NT2/D1 (cell line): ENCODE results near the gene FGFR1OP2.

Experiments used
- DNase-seq: peaks from one replicate; pipeline ENCODE4 v3.0.0-alpha.2; 2011; ENCODE audit warnings: low read depth, low spot score
- H3K27me3 ChIP-seq: 2 replicates; pipeline ENCODE4 v1.6.0; 2011; ENCODE audit warnings: mild to moderate bottlenecking; ENCODE audit not compliant: insufficient read length, insufficient read depth
- H3K36me3 ChIP-seq: 2 replicates; pipeline ENCODE4 v1.6.1; 2011; ENCODE audit warnings: mild to moderate bottlenecking, low read length, mixed read lengths; ENCODE audit not compliant: insufficient read depth, insufficient read length
- H3K4me1 ChIP-seq: 2 replicates; pipeline ENCODE4 v1.5.1; 2011; ENCODE audit not compliant: insufficient read depth, insufficient read length
- H3K4me3 ChIP-seq: 2 replicates; pipeline ENCODE4 v1.5.1; 2011; ENCODE audit warnings: low read depth; ENCODE audit not compliant: insufficient read length
- H3K9ac ChIP-seq: 2 replicates; pipeline ENCODE4 v1.6.0; 2011; ENCODE audit warnings: low read depth; ENCODE audit not compliant: insufficient read length
- H3K9me3 ChIP-seq: 2 replicates; pipeline ENCODE4 v1.5.1; 2011; ENCODE audit warnings: mild to moderate bottlenecking, low read length; ENCODE audit not compliant: insufficient read depth
- SUZ12 ChIP-seq: IDR thresholded peaks from 2 replicates; pipeline ENCODE4 v1.6.1; 2011; ENCODE audit not compliant: insufficient read length, insufficient read depth; ENCODE audit errors: extremely low read depth
- YY1 ChIP-seq: IDR thresholded peaks from 2 replicates; pipeline ENCODE4 v1.6.1; 2011; ENCODE audit not compliant: insufficient read length, insufficient read depth
- ZNF274 ChIP-seq: IDR thresholded peaks from 2 replicates; pipeline ENCODE4 v1.6.1; 2011; ENCODE audit warnings: mild to moderate bottlenecking, low read depth, low read length

The FGFR1OP2 gene

GRCh38 chr12:27012982-27013255 is 74.6 kb downstream of the FGFR1OP2 start:
- H3K4me1 ChIP-seq, result peaks cover under 1% of the 10 kb centered on the region
- H3K36me3 ChIP-seq, result peaks cover 6% of the 10 kb centered on the region
- H3K9ac ChIP-seq, result no peak overlapping the region
- TF ChIP-seq SUZ12, result no peak
- no peak for TF ChIP-seq ZNF274
- no peak for TF ChIP-seq YY1
- no peaks in the 10 kb centered on the region for H3K27me3 ChIP-seq
- H3K4me3 ChIP-seq, result peak overlapping the region; percentile 82
- no peak for DNase-seq
- H3K9me3 ChIP-seq, result no peaks in the 10 kb centered on the region

- Histone ChIP-seq H3K9ac (peak overlapping the region; percentile 66), H3K27me3 (no peaks in the 10 kb centered on the region), H3K9me3 (no peaks in the 10 kb centered on the region), H3K4me1 (peaks cover 2% of the 10 kb centered on the region), H3K4me3 (peak overlapping the region; percentile 82), H3K36me3 (peaks cover 6% of the 10 kb centered on the region)
- no peak for TF ChIP-seq YY1
- TF ChIP-seq SUZ12, result no peak
- no peak for TF ChIP-seq ZNF274
- no peak for DNase-seq
Measured at GRCh38 chr12:27013611-27014084, 75.4 kb downstream of the FGFR1OP2 start.

- Histone ChIP-seq H3K4me3 (peak within 1 kb of the TSS; percentile 82), H3K36me3 (peaks cover 6% of the 10 kb centered on the region), H3K9me3 (no peaks in the 10 kb centered on the region), H3K27me3 (no peaks in the 10 kb centered on the region), H3K9ac (peak within 1 kb of the TSS; percentile 66), H3K4me1 (peaks cover 2% of the 10 kb centered on the region)
- DNase-seq, result peak; percentile 99
- TF ChIP-seq SUZ12, result no peak
Measured at GRCh38 chr12:27014085-27014858, 76.0 kb downstream of the FGFR1OP2 start, which contains the start of gene TM7SF3. TSS of gene TM7SF3 (minus strand) at chr12:27014384. CDS start at chr12:27014168, 216 bp downstream.

- no peak for TF ChIP-seq ZNF274
- TF ChIP-seq SUZ12, result no peak
- TF ChIP-seq YY1, result no peak
- Histone ChIP-seq H3K9me3 (no peaks in the 10 kb centered on the region), H3K4me3 (peak overlapping the region; percentile 82), H3K4me1 (peaks cover 2% of the 10 kb centered on the region), H3K9ac (peak overlapping the region; percentile 23), H3K36me3 (peaks cover 6% of the 10 kb centered on the region), H3K27me3 (no peaks in the 10 kb centered on the region)
- DNase-seq, result no peak
Measured at GRCh38 chr12:27014859-27015729, 76.8 kb downstream of the FGFR1OP2 start.

GRCh38 chr12:27015730-27016076 is 77.4 kb downstream of the FGFR1OP2 start:
- H3K4me3 ChIP-seq, result no peak overlapping the region
- peaks cover 6% of the 10 kb centered on the region for H3K36me3 ChIP-seq
- TF ChIP-seq ZNF274 (no peak), SUZ12 (no peak), YY1 (no peak)
- H3K9me3 ChIP-seq, result no peaks in the 10 kb centered on the region
- no peak overlapping the region for H3K9ac ChIP-seq
- H3K27me3 ChIP-seq, result peaks cover 3% of the 10 kb centered on the region
- peaks cover 2% of the 10 kb centered on the region for H3K4me1 ChIP-seq
- DNase-seq, result no peak
